HCT116 (cell line): ENCODE measurements around the gene UBQLN1. TPM values are rescaled to one million over a fixed set of nuclear protein-coding genes. Genes with fewer than 3 reads are reported as not detected.

ENCODE experiments used
- ATAC-seq: fragments of 200-7000 bp; cut with Tn5 transposase; 2 replicates; pipeline ENCODE4 v1.9.1; 2020; ENCODE audit warnings: mild to moderate bottlenecking, moderate library complexity
- BruUV-seq: library from RNA; stranded (reverse); fragments of 400-500 nt; replicated peaks from 2 replicates; lab custom pipeline; 2021; lab: Mats Ljungman, UMichigan
- CTCF ChIA-PET: fragments of 300-600 bp; sonication (Branson Sonifier 250); formaldehyde crosslinking; loops from one replicate; lab custom pipeline; 2021; ENCODE audit warnings: antibody characterized with exemption; lab: Charles Lee
- POLR2A ChIA-PET: fragments of 300-600, 350-600 bp; sonication (Branson Sonifier 250); formaldehyde crosslinking; loops from one replicate; lab custom pipeline; 2021; ENCODE audit warnings: antibody characterized with exemption; lab: Charles Lee
- RAD21 ChIA-PET, 2 experiments: fragments of 300-600 bp; sonication (Branson Sonifier 250); formaldehyde crosslinking; loops; one replicate each; lab custom pipeline; 2023; ENCODE audit warnings: low total read pairs in 2 of 2; ENCODE audit not compliant: uncharacterized antibody in 2 of 2, unreplicated experiment in 2 of 2, low non-redundant PET in 1 of 2; lab: Charles Lee
- DNase-seq: peaks from one replicate; pipeline ENCODE4 v3.0.0-alpha.2; 2010; ENCODE audit warnings: low read depth, low spot score
- H2AFZ ChIP-seq: fragments of 200-600 bp; shearing (Covaris generic), sonication (generic); 2 replicates; pipeline ENCODE4 v1.6.1; 2017; ENCODE audit warnings: low read depth, mixed run types, mixed read lengths, antibody characterized with exemption, low read length; ENCODE audit not compliant: poor library complexity, severe bottlenecking
- H3K27ac ChIP-seq: 2 replicates; pipeline ENCODE4 v1.5.1; 2012; ENCODE audit warnings: low read depth, low read length
- H3K27me3 ChIP-seq: fragments of 200-600 bp; sonication (generic); 2 replicates; pipeline ENCODE4 v1.6.1; 2016; ENCODE audit warnings: mixed run types, low read length, mixed read lengths; ENCODE audit not compliant: insufficient read depth
- H3K36me3 ChIP-seq, 2 experiments: fragments of 200-500 bp in 1 of 2; fragments of 200-600 bp in 1 of 2; sonication (Bioruptor generic) in 1 of 2; sonication (generic) in 1 of 2; 2 replicates each; pipeline versions ENCODE4 v1.5.1 to v1.6.1; 2014 to 2016; ENCODE audit warnings: low read length in 2 of 2, inconsistent platforms in 1 of 2, mixed read lengths in 1 of 2, mixed run types in 1 of 2; ENCODE audit not compliant: insufficient read depth in 2 of 2, control insufficient read depth in 1 of 2
- H3K4me1 ChIP-seq, 2 experiments: fragments of 200-600 bp in 1 of 2; sonication (generic) in 1 of 2; 2 replicates each; pipeline versions ENCODE4 v1.5.1 to v1.6.1; 2012 to 2017; ENCODE audit warnings: low read length in 2 of 2, inconsistent platforms in 1 of 2, mild to moderate bottlenecking in 1 of 2, mixed read lengths in 1 of 2, mixed run types in 1 of 2, moderate library complexity in 1 of 2; ENCODE audit not compliant: insufficient read depth in 2 of 2, control insufficient read depth in 1 of 2
- H3K4me2 ChIP-seq: fragments of 200-600 bp; sonication (generic); 2 replicates; pipeline ENCODE4 v1.6.1; 2017; ENCODE audit warnings: mixed run types, low read length, mixed read lengths
- H3K4me3 ChIP-seq, 2 experiments: fragments of 200-600 bp in 1 of 2; sonication (generic) in 1 of 2; replicated peaks in 1 of 2; 2 replicates each; pipeline ENCODE4 v1.5.1; 2011 to 2016; ENCODE audit warnings: low read length in 2 of 2, control low read depth in 1 of 2, low read depth in 1 of 2, mild to moderate bottlenecking in 1 of 2, mixed read lengths in 1 of 2, mixed run types in 1 of 2
- H3K79me2 ChIP-seq: fragments of 200-600 bp; sonication (generic); 2 replicates; pipeline ENCODE4 v1.6.1; 2017; ENCODE audit warnings: mild to moderate bottlenecking, mixed run types, low read length, moderate library complexity, mixed read lengths; ENCODE audit not compliant: insufficient read depth
- H3K9ac ChIP-seq: fragments of 200-600 bp; sonication (generic); 2 replicates; pipeline ENCODE4 v1.6.1; 2016; ENCODE audit warnings: low read length, mixed read lengths
- H3K9me2 ChIP-seq: fragments of 200-600 bp; sonication (generic), shearing (Covaris generic); 2 replicates; pipeline ENCODE4 v1.6.1; 2017; ENCODE audit warnings: mixed run types, mild to moderate bottlenecking, moderate library complexity; ENCODE audit not compliant: insufficient read depth
- H3K9me3 ChIP-seq, 2 experiments: fragments of 200-500 bp in 1 of 2; fragments of 200-600 bp in 1 of 2; sonication (Bioruptor generic) in 1 of 2; sonication (generic) in 1 of 2; 2 replicates each; pipeline ENCODE4 v1.6.1; 2014 to 2017; ENCODE audit warnings: low read length in 2 of 2, mixed read lengths in 2 of 2, inconsistent platforms in 1 of 2, low read depth in 1 of 2, mild to moderate bottlenecking in 1 of 2, mixed run types in 1 of 2, moderate library complexity in 1 of 2; ENCODE audit not compliant: control insufficient read depth in 1 of 2, insufficient read depth in 1 of 2
- H4K20me1 ChIP-seq: fragments of 200-600 bp; sonication (generic), shearing (Covaris generic); 2 replicates; pipeline ENCODE4 v1.6.1; 2017; ENCODE audit warnings: mixed run types, mild to moderate bottlenecking, moderate library complexity; ENCODE audit not compliant: insufficient read depth
- REST ChIP-seq: IDR thresholded peaks from 2 replicates; pipeline ENCODE4 v1.6.1; 2012; ENCODE audit warnings: low read depth
- SP1 ChIP-seq: IDR thresholded peaks from 2 replicates; pipeline ENCODE4 v1.6.1; 2012; ENCODE audit warnings: low read depth
- ZBTB33 ChIP-seq: IDR thresholded peaks from 2 replicates; pipeline ENCODE4 v1.6.1; 2011; ENCODE audit warnings: mild to moderate bottlenecking, low read length, moderate library complexity; ENCODE audit not compliant: insufficient replicate concordance; ENCODE audit errors: extremely low read depth
- ZNF274 ChIP-seq: fragments of 200-500 bp; sonication (Bioruptor generic); IDR thresholded peaks from 2 replicates; pipeline ENCODE4 v1.6.1; 2014; ENCODE audit warnings: mild to moderate bottlenecking, low read depth, low read length, inconsistent platforms
- intact Hi-C: fragments of 100-400 bp; cut with micrococcal nuclease; formaldehyde crosslinking; loops from 2 replicates; pipeline ENCODE4 v1.10.0; 2022
- total RNA-seq: library from RNA; stranded (reverse); gene quantifications from one replicate; pipeline ENCODE4 v1.2.1, GENCODE V29; 2021; ENCODE audit not compliant: unreplicated experiment

The UBQLN1 gene
- total RNA-seq, 1 experiment from 2014 or later: 128 TPM

DNA sequence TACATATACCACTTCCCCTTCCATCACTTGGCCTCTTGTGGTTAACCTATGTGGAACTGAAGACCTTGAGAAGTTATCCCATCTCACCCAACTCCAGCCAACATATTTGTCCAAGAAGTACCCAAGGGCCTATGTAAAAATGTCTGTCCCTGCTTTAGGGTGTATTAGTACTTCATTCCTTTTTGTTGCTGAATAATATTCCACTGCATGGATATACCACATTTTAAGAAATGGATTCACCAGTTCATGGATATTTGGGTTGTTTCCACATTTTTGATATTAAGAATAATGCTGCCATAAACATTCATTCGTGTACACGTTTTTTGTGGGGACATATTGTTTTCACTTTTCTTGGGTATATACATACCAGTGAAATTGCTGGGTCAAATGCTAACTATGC is 56.2 kb downstream of the UBQLN1 start:
- H3K27me3 ChIP-seq: no peaks in the 10 kb centered on the region
- H3K36me3 ChIP-seq: peaks cover 12 to 25% of the 10 kb centered on the region in 2 experiments
- H3K79me2 ChIP-seq: peaks cover 3% of the 10 kb centered on the region; the same call in 1 of the 2 replicates
- ATAC-seq (no peak), DNase-seq (no peak)
- no peaks in the 10 kb centered on the region for H3K9me2 ChIP-seq
- H3K9ac ChIP-seq: no peak overlapping the region
- H3K4me1 ChIP-seq: no peaks in the 10 kb centered on the region
- CTCF ChIA-PET: interaction anchor here (2.9 kb wide), 1 partner anchor 431 kb away, joined by 14 read pairs; no protein-coding TSS in a partner anchor
- no peak overlapping the region for H3K27ac ChIP-seq
- intact Hi-C loops: no loop called here
- no peak overlapping the region for H2AFZ ChIP-seq
- POLR2A ChIA-PET: no interaction called here
- RAD21 ChIA-PET: no interaction called here
- H3K9me3 ChIP-seq: no peaks in the 10 kb centered on the region
- BruUV-seq: no TSS peak
- H4K20me1 ChIP-seq: 0 out of 2 replicates have a peak, but pooled peaks cover 4% of the 10 kb centered on the region
- TF ChIP-seq SP1 (no peak), ZNF274 (no peak), REST (no peak), ZBTB33 (no peak)
- no peak overlapping the region for H3K4me3 ChIP-seq
- no peak overlapping the region for H3K4me2 ChIP-seq
